Astrocyte (in vitro differentiated cells and primary cell): ENCODE results near the gene SNX22. TPM values are rescaled to one million over a fixed set of nuclear protein-coding genes. Genes with fewer than 3 reads are reported as not detected.

Experiments used
- DNase-seq: peaks from one replicate; pipeline ENCODE4 v3.0.0-alpha.2; 2010; ENCODE audit warnings: low read depth
- FAIRE-seq: peaks from 2 replicates; lab custom pipeline; 2011; peaks lifted over from hg19 to GRCh38; lab: Jason Lieb, UNC
- H2AFZ ChIP-seq: 2 replicates; pipeline ENCODE4 v1.6.0; 2012; ENCODE audit warnings: low read depth, low read length, inconsistent platforms
- H3K27ac ChIP-seq: 2 replicates; pipeline ENCODE4 v1.5.1; 2011; ENCODE audit warnings: low read depth, low read length, inconsistent platforms
- H3K27me3 ChIP-seq: 2 replicates; pipeline ENCODE4 v1.6.0; 2011; ENCODE audit warnings: low read length, inconsistent platforms; ENCODE audit not compliant: insufficient read depth
- H3K36me3 ChIP-seq: 2 replicates; pipeline ENCODE4 v1.5.1; 2011; ENCODE audit warnings: low read length, inconsistent platforms; ENCODE audit not compliant: insufficient read depth
- H3K4me1 ChIP-seq: 2 replicates; pipeline ENCODE4 v1.5.1; 2011; ENCODE audit warnings: low read length, inconsistent platforms; ENCODE audit not compliant: insufficient read depth
- H3K4me2 ChIP-seq: 2 replicates; pipeline ENCODE4 v1.6.0; 2012; ENCODE audit warnings: low read length, inconsistent platforms
- H3K4me3 ChIP-seq: 2 replicates; pipeline ENCODE4 v1.5.1; 2011; ENCODE audit warnings: low read depth, mild to moderate bottlenecking, low read length, inconsistent platforms; ENCODE audit not compliant: insufficient read depth
- H3K79me2 ChIP-seq: 2 replicates; pipeline ENCODE4 v1.6.0; 2012; ENCODE audit warnings: mild to moderate bottlenecking, low read length, inconsistent platforms; ENCODE audit not compliant: insufficient read depth
- H3K9ac ChIP-seq: 2 replicates; pipeline ENCODE4 v1.6.0; 2012; ENCODE audit warnings: mild to moderate bottlenecking, low read length, inconsistent platforms
- H3K9me3 ChIP-seq: 2 replicates; pipeline ENCODE4 v1.5.1; 2012; ENCODE audit warnings: low read depth, mild to moderate bottlenecking, low read length, inconsistent platforms; ENCODE audit not compliant: insufficient read depth
- H4K20me1 ChIP-seq: 2 replicates; pipeline ENCODE4 v1.6.0; 2012; ENCODE audit warnings: low read length, inconsistent platforms; ENCODE audit not compliant: insufficient read depth
- H3K27ac Mint-ChIP-seq: one replicate; pipeline ENCODE4 v1.8.0; 2021; ENCODE audit warnings: mild to moderate bottlenecking, mixed read lengths; ENCODE audit not compliant: unreplicated experiment
- H3K27me3 Mint-ChIP-seq: one replicate; pipeline ENCODE4 v1.8.0; 2021; ENCODE audit warnings: low read depth, mixed read lengths; ENCODE audit not compliant: unreplicated experiment
- H3K36me3 Mint-ChIP-seq: one replicate; pipeline ENCODE4 v1.8.0; 2021; ENCODE audit warnings: low read depth, mixed read lengths; ENCODE audit not compliant: unreplicated experiment
- H3K4me1 Mint-ChIP-seq: one replicate; pipeline ENCODE4 v1.8.0; 2021; ENCODE audit warnings: low read depth, mixed read lengths; ENCODE audit not compliant: unreplicated experiment
- H3K4me3 Mint-ChIP-seq: one replicate; pipeline ENCODE4 v1.8.0; 2021; ENCODE audit warnings: mild to moderate bottlenecking, moderate library complexity, mixed read lengths; ENCODE audit not compliant: unreplicated experiment
- H3K9me3 Mint-ChIP-seq: one replicate; pipeline ENCODE4 v1.8.0; 2021; ENCODE audit warnings: mild to moderate bottlenecking, mixed read lengths; ENCODE audit not compliant: unreplicated experiment
- CTCF ChIP-seq: IDR thresholded peaks from 2 replicates; pipeline ENCODE4 v1.5.1; 2011; ENCODE audit warnings: low read depth, mild to moderate bottlenecking, inconsistent platforms, low read length, moderate library complexity; ENCODE audit not compliant: insufficient read depth
- EZH2 ChIP-seq: IDR thresholded peaks from 2 replicates; pipeline ENCODE4 v1.6.1; 2012; ENCODE audit warnings: mild to moderate bottlenecking, low read length, inconsistent platforms; ENCODE audit not compliant: insufficient read depth
- total RNA-seq: library from RNA; stranded (reverse); gene quantifications from 2 replicates; pipeline ENCODE4 v1.2.1, GENCODE V29; 2021

Gene SNX22
- total RNA-seq, 1 donor from 2014 or later: 0.27 TPM

- H3K27me3 ChIP-seq: no peaks in the 10 kb centered on the region
- no peak overlapping the region for H2AFZ ChIP-seq
- DNase-seq (no peak), FAIRE-seq (no peak)
- TF ChIP-seq CTCF (no peak), EZH2 (no peak)
- peaks cover 17% of the 10 kb centered on the region for H3K36me3 Mint-ChIP-seq
- H3K79me2 ChIP-seq: no peaks in the 10 kb centered on the region
- H3K36me3 ChIP-seq: peaks cover 12% of the 10 kb centered on the region
- H3K4me3 ChIP-seq: no peak overlapping the region
- no peaks in the 10 kb centered on the region for H4K20me1 ChIP-seq
- no peak overlapping the region for H3K4me3 Mint-ChIP-seq
- no peak overlapping the region for H3K27ac ChIP-seq
- H3K9me3 Mint-ChIP-seq: no peaks in the 10 kb centered on the region
- H3K27me3 Mint-ChIP-seq: no peaks in the 10 kb centered on the region
- H3K9ac ChIP-seq: no peak overlapping the region
- H3K4me1 ChIP-seq: no peaks in the 10 kb centered on the region
- H3K4me1 Mint-ChIP-seq: peaks cover 5% of the 10 kb centered on the region
- no peak overlapping the region for H3K4me2 ChIP-seq
- no peaks in the 10 kb centered on the region for H3K9me3 ChIP-seq
- no peak overlapping the region for H3K27ac Mint-ChIP-seq
Observed at GRCh38 chr15:64182859-64183370, 31.4 kb downstream of the SNX22 start.

- H3K4me1 Mint-ChIP-seq: peaks cover under 1% of the 10 kb centered on the region
- no peak overlapping the region for H3K27ac ChIP-seq
- H3K9me3 ChIP-seq: no peaks in the 10 kb centered on the region
- no peaks in the 10 kb centered on the region for H3K79me2 ChIP-seq
- H3K9ac ChIP-seq: no peak overlapping the region
- peaks cover 9% of the 10 kb centered on the region for H3K36me3 Mint-ChIP-seq
- no peaks in the 10 kb centered on the region for H3K27me3 ChIP-seq
- peaks cover 11% of the 10 kb centered on the region for H3K36me3 ChIP-seq
- no peaks in the 10 kb centered on the region for H3K9me3 Mint-ChIP-seq
- H3K4me2 ChIP-seq: no peak overlapping the region
- no peak overlapping the region for H2AFZ ChIP-seq
- H3K27ac Mint-ChIP-seq: no peak overlapping the region
- H3K4me3 ChIP-seq: no peak overlapping the region
- DNase-seq (no peak), FAIRE-seq (no peak)
- no peaks in the 10 kb centered on the region for H3K27me3 Mint-ChIP-seq
- no peak for TF ChIP-seq EZH2
- no peaks in the 10 kb centered on the region for H3K4me1 ChIP-seq
- H3K4me3 Mint-ChIP-seq: no peak overlapping the region
- no peaks in the 10 kb centered on the region for H4K20me1 ChIP-seq
Observed at GRCh38 chr15:64185146-64185911, 33.8 kb downstream of the SNX22 start.

GRCh38 chr15:64187396-64188191, 36.1 kb downstream of the SNX22 start:
- Mint-ChIP-seq H3K4me1 (no peaks in the 10 kb centered on the region), H3K27me3 (no peaks in the 10 kb centered on the region), H3K36me3 (peaks cover 5% of the 10 kb centered on the region), H3K4me3 (no peak overlapping the region), H3K9me3 (no peaks in the 10 kb centered on the region), H3K27ac (no peak overlapping the region)
- Histone ChIP-seq H3K9me3 (no peaks in the 10 kb centered on the region), H3K9ac (no peak overlapping the region), H3K27ac (no peak overlapping the region), H2AFZ (no peak overlapping the region), H3K79me2 (no peaks in the 10 kb centered on the region), H3K4me2 (no peak overlapping the region), H3K36me3 (peaks cover 11% of the 10 kb centered on the region), H4K20me1 (no peaks in the 10 kb centered on the region), H3K27me3 (no peaks in the 10 kb centered on the region), H3K4me1 (no peaks in the 10 kb centered on the region), H3K4me3 (no peak overlapping the region)
- FAIRE-seq (no peak), DNase-seq (no peak)
- TF ChIP-seq EZH2 (no peak), CTCF (no peak)
